ENCODE data around the gene FARS2.

FARS2 gene

GRCh38 chr6:5260661-5261544 is at the start of gene FARS2, which contains the start of gene LYRM4:
Gene FARS2 (plus strand): TSS chr6:5261513.
Gene LYRM4 (minus strand): TSS chr6:5260950. CDS start chr6:5260733, 217 bp downstream.
- no peak for TF ChIP-seq CTCF (IDR thresholded peaks at IDR 0.05; ENCODE audit: insufficient read depth, low read length, poor library complexity, severe bottlenecking)
- no peaks in the 10 kb centered on the region; the same call in 1 of the 2 replicates for H3K36me3 ChIP-seq (ENCODE audit: control insufficient read depth, insufficient read depth, low read length)
- DNase-seq (ENCODE audit: extremely low read depth, insufficient read length): peak; percentile 96
- peak within 1 kb of the TSS; percentile 84 for H3K4me3 ChIP-seq (replicated peaks; ENCODE audit: low read depth, low read length)
- no peaks in the 10 kb centered on the region for H3K27me3 ChIP-seq (replicated peaks; ENCODE audit: control insufficient read depth, insufficient read depth, low read length)

- no peak for TF ChIP-seq CTCF (IDR thresholded peaks at IDR 0.05; ENCODE audit: insufficient read depth, low read length, poor library complexity, severe bottlenecking)
These were observed 47.5 kb upstream of the FARS2 start for GRCh38 chr6:5213836-5214235.

GRCh38 chr6:5214570-5215052 is 46.7 kb upstream of the FARS2 start:
- DNase-seq (ENCODE audit: extremely low read depth, insufficient read length): peak; percentile 51
- no peaks in the 10 kb centered on the region for H3K27me3 ChIP-seq (replicated peaks; ENCODE audit: control insufficient read depth, insufficient read depth, low read length)
- peak; percentile 78 for TF ChIP-seq CTCF (IDR thresholded peaks at IDR 0.05; ENCODE audit: insufficient read depth, low read length, poor library complexity, severe bottlenecking)
- H3K36me3 ChIP-seq (ENCODE audit: control insufficient read depth, insufficient read depth, low read length): peaks cover 4% of the 10 kb centered on the region
- H3K4me3 ChIP-seq (replicated peaks; ENCODE audit: low read depth, low read length): no peak overlapping the region

More at GRCh38 chr6:5213836-5214235, 47.5 kb upstream of the FARS2 start:
- H3K36me3 ChIP-seq (ENCODE audit: control insufficient read depth, insufficient read depth, low read length): peaks cover 4% of the 10 kb centered on the region
- no peaks in the 10 kb centered on the region for H3K27me3 ChIP-seq (replicated peaks; ENCODE audit: control insufficient read depth, insufficient read depth, low read length)
- no peak overlapping the region for H3K4me3 ChIP-seq (replicated peaks; ENCODE audit: low read depth, low read length)
- DNase-seq (ENCODE audit: extremely low read depth, insufficient read length): no peak

- TF ChIP-seq CTCF (IDR thresholded peaks at IDR 0.05; ENCODE audit: insufficient read depth, low read length, poor library complexity, severe bottlenecking): no peak
- H3K4me3 ChIP-seq (replicated peaks; ENCODE audit: low read depth, low read length): no peak overlapping the region
- DNase-seq (ENCODE audit: extremely low read depth, insufficient read length): no peak
- H3K27me3 ChIP-seq (replicated peaks; ENCODE audit: control insufficient read depth, insufficient read depth, low read length): no peaks in the 10 kb centered on the region
- peaks cover 4% of the 10 kb centered on the region for H3K36me3 ChIP-seq (ENCODE audit: control insufficient read depth, insufficient read depth, low read length)
These were observed 46.2 kb upstream of the FARS2 start for GRCh38 chr6:5215159-5215558.

GRCh38 chr6:5215799-5216198 is 45.5 kb upstream of the FARS2 start:
- Histone ChIP-seq H3K4me3 (replicated peaks; ENCODE audit: low read depth, low read length) (no peak overlapping the region), H3K27me3 (replicated peaks; ENCODE audit: control insufficient read depth, insufficient read depth, low read length) (no peaks in the 10 kb centered on the region), H3K36me3 (ENCODE audit: control insufficient read depth, insufficient read depth, low read length) (peaks cover 4% of the 10 kb centered on the region)
- DNase-seq (ENCODE audit: extremely low read depth, insufficient read length): no peak
- TF ChIP-seq CTCF (IDR thresholded peaks at IDR 0.05; ENCODE audit: insufficient read depth, low read length, poor library complexity, severe bottlenecking): no peak
